Left hindlimb (tissue), 1 donor: ENCODE results near the gene TMEM100.
"Not testable (repeated sequence)": the region's sequence is repeated elsewhere in the genome, so short reads cannot be mapped to it uniquely, and the experiment has no call there.

Experiments used
- DNase-seq: peaks from one replicate; pipeline ENCODE4 v3.0.0-alpha.2; 2018

TMEM100 gene

GRCh38 chr17:55683550-55684315 is 38.9 kb downstream of the TMEM100 start:
- DNase-seq, result no peak

GRCh38 chr17:55681342-55681700 is 41.3 kb downstream of the TMEM100 start:
- DNase-seq, result no peak

GRCh38 chr17:55680686-55681341 is 41.9 kb downstream of the TMEM100 start:
- DNase-seq, result no peak

- no peak for DNase-seq
Measured at GRCh38 chr17:55677446-55677845, 45.2 kb downstream of the TMEM100 start.

- no peak for DNase-seq
Measured at GRCh38 chr17:55676274-55676673, 46.4 kb downstream of the TMEM100 start.

- DNase-seq, result no peak
Measured at GRCh38 chr17:55673743-55674506, 48.7 kb downstream of the TMEM100 start.

- DNase-seq, result no peak
Measured at GRCh38 chr17:55672585-55673501, 49.8 kb downstream of the TMEM100 start.

GRCh38 chr17:55672010-55672409 is 50.7 kb downstream of the TMEM100 start:
- DNase-seq, result not testable (repeated sequence)
